Neuronal stem cell (in vitro differentiated cells): ENCODE measurements around the gene ATAD3B.
"Not testable (repeated sequence)": the region's sequence is repeated elsewhere in the genome, so short reads cannot be mapped to it uniquely, and the experiment has no call there.

Experiments
- DNase-seq: peaks from one replicate; pipeline ENCODE4 v3.0.0-alpha.2; 2013; ENCODE audit warnings: low spot score
- H2AFZ ChIP-seq: one replicate; pipeline ENCODE4 v1.6.1; 2013; ENCODE audit warnings: mild to moderate bottlenecking, low read length, inconsistent platforms
- H2AK5ac ChIP-seq: 2 replicates; pipeline ENCODE4 v1.6.1; 2013; ENCODE audit warnings: low read depth, mild to moderate bottlenecking, inconsistent platforms, low read length, moderate library complexity, mixed read lengths
- H2BK120ac ChIP-seq: 2 replicates; pipeline ENCODE4 v1.6.1; 2013; ENCODE audit warnings: low read depth, mild to moderate bottlenecking, inconsistent platforms, low read length, moderate library complexity, mixed read lengths
- H2BK12ac ChIP-seq: one replicate; pipeline ENCODE4 v1.6.1; 2013; ENCODE audit warnings: low read length, inconsistent platforms
- H2BK15ac ChIP-seq: 2 replicates; pipeline ENCODE4 v1.6.1; 2013; ENCODE audit warnings: mild to moderate bottlenecking, low read length, inconsistent platforms, mixed read lengths
- H2BK5ac ChIP-seq: one replicate; pipeline ENCODE4 v1.6.1; 2013; ENCODE audit warnings: inconsistent platforms, mild to moderate bottlenecking, low read length, moderate library complexity
- H3K14ac ChIP-seq: one replicate; pipeline ENCODE4 v1.6.1; 2013; ENCODE audit warnings: low read length, inconsistent platforms
- H3K18ac ChIP-seq: 2 replicates; pipeline ENCODE4 v1.6.1; 2013; ENCODE audit warnings: low read length, inconsistent platforms
- H3K23ac ChIP-seq: 2 replicates; pipeline ENCODE4 v1.6.1; 2013; ENCODE audit warnings: low read depth, mild to moderate bottlenecking, mixed read lengths, low read length, inconsistent platforms; ENCODE audit not compliant: poor library complexity
- H3K27ac ChIP-seq: replicated peaks from 3 replicates; pipeline ENCODE4 v1.5.1; 2013; ENCODE audit warnings: low read length, inconsistent platforms
- H3K27me3 ChIP-seq, 3 experiments: 2 replicates each; pipeline ENCODE4 v1.6.1; 2013; ENCODE audit warnings: low read length in 3 of 3, mild to moderate bottlenecking in 2 of 3, inconsistent platforms in 1 of 3, low read depth in 1 of 3, mixed read lengths in 1 of 3, moderate library complexity in 1 of 3; ENCODE audit not compliant: control insufficient read depth in 3 of 3, insufficient read depth in 3 of 3
- H3K36me3 ChIP-seq, 2 donors: replicated peaks in 1 of 2; 2 replicates each; pipeline ENCODE4 v1.6.1; 2013; ENCODE audit warnings: low read length in 2 of 2; ENCODE audit not compliant: control insufficient read depth in 2 of 2, insufficient read depth in 2 of 2
- H3K4ac ChIP-seq: 2 replicates; pipeline ENCODE4 v1.6.1; 2013; ENCODE audit warnings: inconsistent platforms, mild to moderate bottlenecking, low read length, moderate library complexity
- H3K4me1 ChIP-seq, 2 donors: 1 replicate in 1 of 2; 2 replicates in 1 of 2; pipeline ENCODE4 v1.6.1; 2013; ENCODE audit warnings: low read length in 2 of 2, low read depth in 1 of 2; ENCODE audit not compliant: control insufficient read depth in 2 of 2, insufficient read depth in 1 of 2
- H3K4me2 ChIP-seq: one replicate; pipeline ENCODE4 v1.6.1; 2013; ENCODE audit warnings: mild to moderate bottlenecking, low read length, inconsistent platforms; ENCODE audit not compliant: insufficient read depth, poor library complexity, severe bottlenecking
- H3K4me3 ChIP-seq, 2 donors: 2 replicates each; pipeline ENCODE4 v1.5.1; 2013; ENCODE audit warnings: low read length in 2 of 2, mild to moderate bottlenecking in 2 of 2, inconsistent platforms in 1 of 2, moderate library complexity in 1 of 2
- H3K79me1 ChIP-seq: one replicate; pipeline ENCODE4 v1.6.1; 2013; ENCODE audit warnings: low read depth, mild to moderate bottlenecking, inconsistent platforms, low read length, moderate library complexity
- H3K9ac ChIP-seq: one replicate; pipeline ENCODE4 v1.6.1; 2013; ENCODE audit warnings: mild to moderate bottlenecking, low read depth, low read length, inconsistent platforms; ENCODE audit not compliant: poor library complexity
- H3K9me3 ChIP-seq, 2 donors: replicated peaks in 1 of 2; 2 replicates each; pipeline versions ENCODE3 to v1.6.1; 2013; ENCODE audit warnings: low read length in 2 of 2, mild to moderate bottlenecking in 2 of 2, inconsistent platforms in 1 of 2, low read depth in 1 of 2, mixed read lengths in 1 of 2, moderate library complexity in 1 of 2; ENCODE audit not compliant: control insufficient read depth in 2 of 2, insufficient read depth in 1 of 2
- H4K8ac ChIP-seq: one replicate; pipeline ENCODE4 v1.6.1; 2013; ENCODE audit warnings: low read depth, mild to moderate bottlenecking, inconsistent platforms, low read length, moderate library complexity
- H4K91ac ChIP-seq: one replicate; pipeline ENCODE4 v1.6.1; 2013; ENCODE audit warnings: low read length, low read depth, mild to moderate bottlenecking, inconsistent platforms; ENCODE audit not compliant: poor library complexity
- WGBS, 2 donors: extraction: QIAGEN DNeasy Blood & Tissue Kit; methylation state at CpG; one replicate each; pipeline ENCODE4 v1.1.7; 2013; ENCODE audit warnings: missing lambda C conversion rate in 2 of 2, mixed read lengths in 1 of 2; ENCODE audit not compliant: insufficient read length in 2 of 2, insufficient replicate concordance in 1 of 2; ENCODE audit errors: extremely low coverage in 2 of 2; 5-methylcytosine and 5-hydroxymethylcytosine counted together

ATAD3B gene

GRCh38 chr1:1507305-1507704 lies 35.7 kb downstream of the ATAD3B start:
- Histone ChIP-seq H2AK5ac (no peak overlapping the region), H3K4me1 (peaks cover 1 to 9% of the 10 kb centered on the region in 2 donors), H3K4ac (no peak overlapping the region), H2AFZ (no peak overlapping the region), H2BK12ac (no peak overlapping the region), H3K27ac (no peak overlapping the region), H3K36me3 (no peaks in the 10 kb centered on the region), H3K79me1 (no peaks in the 10 kb centered on the region), H3K9me3 (no peaks in the 10 kb centered on the region), H3K18ac (no peak overlapping the region), H3K23ac (no peak overlapping the region), H3K4me2 (no peak overlapping the region), H3K4me3 (no peak overlapping the region), H2BK120ac (no peak overlapping the region), H3K9ac (no peak overlapping the region), H2BK15ac (no peak overlapping the region), H4K91ac (no peak overlapping the region), H3K14ac (no peak overlapping the region), H3K27me3 (no peaks in the 10 kb centered on the region), H4K8ac (no peak overlapping the region), H2BK5ac (no peak overlapping the region)
- WGBS, 2 donors, result no CpG with 5 or more reads among the region's 4 CpGs
- no peak for DNase-seq

- H3K79me1 ChIP-seq, H3K18ac ChIP-seq, H3K14ac ChIP-seq, H3K9ac ChIP-seq, H2BK5ac ChIP-seq, H3K23ac ChIP-seq, H3K4me2 ChIP-seq, H3K4me3 ChIP-seq, H3K9me3 ChIP-seq, H2BK120ac ChIP-seq, H3K36me3 ChIP-seq, H3K4me1 ChIP-seq, H3K4ac ChIP-seq, H3K27ac ChIP-seq, H4K91ac ChIP-seq, H3K27me3 ChIP-seq, H2AK5ac ChIP-seq, H4K8ac ChIP-seq, H2AFZ ChIP-seq, DNase-seq: not testable (repeated sequence)
- WGBS, 2 donors, result no CpG with 5 or more reads among the region's 34 CpGs
- peak overlapping the region; percentile 26 for H2BK15ac ChIP-seq
- peak overlapping the region; percentile 10 for H2BK12ac ChIP-seq
These were observed 37.4 kb downstream of the ATAD3B start for GRCh38 chr1:1508775-1509464.

- H2BK15ac ChIP-seq, H3K27ac ChIP-seq, H3K18ac ChIP-seq, H3K79me1 ChIP-seq, H3K36me3 ChIP-seq, H3K4ac ChIP-seq, H2BK120ac ChIP-seq, H4K8ac ChIP-seq, H3K9ac ChIP-seq, H3K4me3 ChIP-seq, H2BK12ac ChIP-seq, DNase-seq, H2AK5ac ChIP-seq, H3K4me1 ChIP-seq, H4K91ac ChIP-seq, H3K27me3 ChIP-seq, H2BK5ac ChIP-seq, H3K4me2 ChIP-seq, H3K14ac ChIP-seq, H2AFZ ChIP-seq, H3K9me3 ChIP-seq, H3K23ac ChIP-seq: not testable (repeated sequence)
- WGBS, 2 donors, result no CpG with 5 or more reads among the region's 21 CpGs
These were observed 37.9 kb downstream of the ATAD3B start for GRCh38 chr1:1509465-1509850.

GRCh38 chr1:1510912-1511532 lies 39.5 kb downstream of the ATAD3B start:
- H2AFZ ChIP-seq, result peak overlapping the region; percentile 97
- H2BK15ac ChIP-seq, result no peak overlapping the region
- peak overlapping the region; percentile 68 for H4K91ac ChIP-seq
- H3K14ac ChIP-seq, result peak overlapping the region; percentile 25
- H4K8ac ChIP-seq, result no peak overlapping the region
- peak overlapping the region; percentile 35 for H2BK120ac ChIP-seq
- H3K18ac ChIP-seq, result peak overlapping the region; percentile 94
- H2AK5ac ChIP-seq, result peak overlapping the region; percentile 53
- no CpG with 5 or more reads among the region's 17 CpGs for WGBS, 2 donors
- peak overlapping the region; percentile 84 for H3K27ac ChIP-seq
- H3K79me1 ChIP-seq, result no peaks in the 10 kb centered on the region
- peak overlapping the region; percentile 87 for H3K9ac ChIP-seq
- H3K4me2 ChIP-seq, result peak overlapping the region; percentile 86
- peaks cover 4% of the 10 kb centered on the region in 2 donors for H3K36me3 ChIP-seq
- peak; percentile 17 for DNase-seq
- H2BK12ac ChIP-seq, result no peak overlapping the region
- H3K4me1 ChIP-seq, result peaks cover 1 to 5% of the 10 kb centered on the region in 2 donors
- H3K4me3 ChIP-seq, result peak overlapping the region; percentile 68 to 94
- H2BK5ac ChIP-seq, result peak overlapping the region; percentile 84
- H3K23ac ChIP-seq, result peak overlapping the region; percentile 96
- H3K27me3 ChIP-seq, result no peaks in the 10 kb centered on the region
- H3K4ac ChIP-seq, result no peak overlapping the region
- H3K9me3 ChIP-seq, result no peaks in the 10 kb centered on the region
